ENCODE measurements around the gene MPND.

The MPND gene

GRCh38 chr19:4350726-4351125 is 7.4 kb downstream of the MPND start:
- DNase-seq = no peak

GRCh38 chr19:4352701-4353121 is 9.3 kb downstream of the MPND start:
- DNase-seq = no peak

- no peak for DNase-seq
Measured at GRCh38 chr19:4354282-4354681, 10.9 kb downstream of the MPND start.

GRCh38 chr19:4354897-4355296 is 11.5 kb downstream of the MPND start:
- DNase-seq = no peak

- DNase-seq = no peak
Measured at GRCh38 chr19:4357095-4357797, 13.9 kb downstream of the MPND start.

- DNase-seq = no peak
Measured at GRCh38 chr19:4357921-4358326, 14.6 kb downstream of the MPND start.

GRCh38 chr19:4358709-4359626 is 15.6 kb downstream of the MPND start:
- DNase-seq = no peak

- no peak for DNase-seq
Measured at GRCh38 chr19:4359627-4360000, 16.3 kb downstream of the MPND start.

GRCh38 chr19:4360081-4360569 is 16.8 kb downstream of the MPND start:
- DNase-seq = no peak

- no peak for DNase-seq
Measured at GRCh38 chr19:4360641-4361151, 17.3 kb downstream of the MPND start.

- DNase-seq = no peak
Measured at GRCh38 chr19:4361152-4362046, 18.0 kb downstream of the MPND start.

GRCh38 chr19:4362101-4362828 is 18.9 kb downstream of the MPND start:
- DNase-seq = no peak

- no peak for DNase-seq
Measured at GRCh38 chr19:4362831-4363545, 19.6 kb downstream of the MPND start.

- no peak for DNase-seq
Measured at GRCh38 chr19:4363571-4364304, 20.4 kb downstream of the MPND start.

GRCh38 chr19:4365341-4365740 is 22.0 kb downstream of the MPND start:
- no peak for DNase-seq

GRCh38 chr19:4365791-4366665 is 22.7 kb downstream of the MPND start:
- no peak for DNase-seq

- no peak for DNase-seq
Measured at GRCh38 chr19:4366666-4367335, 23.4 kb downstream of the MPND start.

- DNase-seq = no peak
Measured at GRCh38 chr19:4367336-4367723, 24.0 kb downstream of the MPND start.

GRCh38 chr19:4367781-4368127 is 24.4 kb downstream of the MPND start:
- DNase-seq = no peak

Data from NCI-H2107 (cell line).